HepG2 (cell line): ENCODE data around the gene NOP9. TPM values are rescaled to one million over a fixed set of nuclear protein-coding genes. Genes with fewer than 3 reads are reported as not detected.

ENCODE experiments used
- CEBPB ChIP-seq: IDR thresholded peaks from 2 replicates; pipeline ENCODE4 v1.6.1; 2011; ENCODE audit warnings: low read depth, low read length, improper control_type of control experiment, borderline replicate concordance
- GATA4 ChIP-seq: sonication (generic); IDR thresholded peaks from 2 replicates; pipeline ENCODE4 v1.6.1; 2016; ENCODE audit warnings: antibody characterized with exemption, low read depth, borderline replicate concordance
- IRF9 ChIP-seq: sonication (generic); formaldehyde crosslinking; IDR thresholded peaks from 2 replicates; pipeline ENCODE4 v1.8.0; 2022; ENCODE audit warnings: missing genetic modification reagents, mild to moderate bottlenecking, borderline replicate concordance
- KDM6A ChIP-seq: IDR thresholded peaks from 2 replicates; pipeline ENCODE4 v1.6.1; 2016; ENCODE audit warnings: low read depth
- NCOR1 ChIP-seq: fragments of 200-600 bp; sonication (generic); IDR thresholded peaks from 2 replicates; pipeline ENCODE4 v1.7.0; 2017; ENCODE audit warnings: antibody characterized with exemption, low read length, borderline replicate concordance
- NFKBIZ ChIP-seq: IDR thresholded peaks from 2 replicates; pipeline ENCODE4 v1.6.1; 2018; ENCODE audit warnings: missing genetic modification reagents, missing compliant biosample characterization
- NRL ChIP-seq: sonication (generic); formaldehyde crosslinking; IDR thresholded peaks from 2 replicates; pipeline ENCODE4 v1.5.0; 2020; ENCODE audit warnings: missing genetic modification reagents, mild to moderate bottlenecking, moderate library complexity, borderline replicate concordance
- RFXAP ChIP-seq: sonication (generic); formaldehyde crosslinking; IDR thresholded peaks from 2 replicates; pipeline ENCODE4 v1.4.0; 2020; ENCODE audit warnings: missing genetic modification reagents, borderline replicate concordance
- SP1 ChIP-seq, 2 experiments: fragments of 450-650 bp in 1 of 2; sonication (generic) in 1 of 2; formaldehyde crosslinking in 1 of 2; IDR thresholded peaks; 2 replicates each; pipeline versions ENCODE4 v1.4.0 to v1.6.1; 2016 to 2020; ENCODE audit warnings: missing genetic modification reagents in 1 of 2
- SPEN ChIP-seq: sonication (generic); formaldehyde crosslinking; IDR thresholded peaks from 2 replicates; pipeline ENCODE4 v1.5.1; 2020; ENCODE audit warnings: low read depth, mild to moderate bottlenecking, missing genetic modification reagents
- SRF ChIP-seq: IDR thresholded peaks from 2 replicates; pipeline ENCODE4 v1.6.1; 2011; ENCODE audit warnings: mild to moderate bottlenecking, low read depth, low read length, moderate library complexity
- TBP ChIP-seq: sonication (generic); formaldehyde crosslinking; IDR thresholded peaks from 2 replicates; pipeline ENCODE4 v1.5.0; 2020; ENCODE audit warnings: missing genetic modification reagents
- THYN1 ChIP-seq: sonication (generic); formaldehyde crosslinking; IDR thresholded peaks from 2 replicates; pipeline ENCODE4 v1.8.1; 2023; ENCODE audit warnings: low read depth, mild to moderate bottlenecking, moderate library complexity, missing genetic modification reagents, borderline replicate concordance
- TSC22D2 ChIP-seq: sonication (generic); formaldehyde crosslinking; IDR thresholded peaks from 2 replicates; pipeline ENCODE4 v1.5.1; 2020; ENCODE audit warnings: missing genetic modification reagents, mild to moderate bottlenecking, borderline replicate concordance
- YY1 ChIP-seq: IDR thresholded peaks from 2 replicates; pipeline ENCODE4 v1.6.1; 2011; ENCODE audit warnings: low read length, low read depth, moderate library complexity, mild to moderate bottlenecking; ENCODE audit not compliant: insufficient read depth, insufficient replicate concordance
- ZBTB7A ChIP-seq: sonication (generic); formaldehyde crosslinking; IDR thresholded peaks from 2 replicates; pipeline ENCODE4 v1.8.0; 2022; ENCODE audit warnings: mild to moderate bottlenecking, missing genetic modification reagents
- ZEB1 ChIP-seq: IDR thresholded peaks from 2 replicates; pipeline ENCODE4 v1.6.1; 2012; ENCODE audit warnings: mild to moderate bottlenecking, low read depth, inconsistent platforms; ENCODE audit not compliant: insufficient replicate concordance
- ZNF292 ChIP-seq: sonication (generic); formaldehyde crosslinking; IDR thresholded peaks from 2 replicates; pipeline ENCODE4 v1.8.1; 2022; ENCODE audit warnings: mild to moderate bottlenecking, low read depth, missing genetic modification reagents, borderline replicate concordance
- ZNF329 ChIP-seq: sonication (generic); formaldehyde crosslinking; IDR thresholded peaks from 2 replicates; pipeline ENCODE4 v1.9.0; 2021; ENCODE audit warnings: low read depth, mild to moderate bottlenecking, missing genetic modification reagents
- ZNF367 ChIP-seq: sonication (generic); formaldehyde crosslinking; IDR thresholded peaks from 2 replicates; pipeline ENCODE4 v1.4.0; 2020; ENCODE audit warnings: missing genetic modification reagents, borderline replicate concordance
- ZNF44 ChIP-seq: sonication (generic); formaldehyde crosslinking; IDR thresholded peaks from 2 replicates; pipeline ENCODE4 v1.5.1; 2020; ENCODE audit warnings: mild to moderate bottlenecking, missing genetic modification reagents
- ZNF644 ChIP-seq: IDR thresholded peaks from 2 replicates; pipeline ENCODE4 v1.6.1; 2016; ENCODE audit warnings: low read depth
- polyA plus RNA-seq, 8 experiments: library from polyadenylated mRNA; depleted of rRNA in 3 of 8; stranded (reverse) in 7 of 8; unstranded in 1 of 8; fragments of >200 nt; fragmentation: Illumina TruSeq in 4 of 8; extraction: Trizol in 4 of 8; gene quantifications; 2 replicates each; pipeline versions ENCODE4 v1.2.1 to v1.2.3, GENCODE V29; 2011 to 2016; ENCODE audit warnings: low read depth in 4 of 8, missing spikeins in 1 of 8, mixed read lengths in 1 of 8; ENCODE audit not compliant: insufficient read depth in 1 of 8
- total RNA-seq, 5 experiments: library from RNA; depleted of rRNA; stranded (reverse); fragments of >200 nt; fragmentation: Illumina TruSeq; extraction: Trizol; gene quantifications; 2 replicates each; pipeline ENCODE4 v1.2.3, GENCODE V29; 2016; ENCODE audit warnings: low read depth in 1 of 5
- TF ChIP-seq, protein P1 (sequence below): sonication (generic); formaldehyde crosslinking; IDR thresholded peaks from 2 replicates; pipeline ENCODE4 v1.4.0; 2020; ENCODE audit warnings: missing genetic modification reagents, borderline replicate concordance
- TF ChIP-seq, protein P2 (sequence below): sonication (generic); formaldehyde crosslinking; conservative IDR thresholded peaks from 2 replicates; pipeline ENCODE4 v1.8.1; 2023; ENCODE audit warnings: missing genetic modification reagents

Gene NOP9
- total and polyA plus RNA-seq, 2 of the 13 experiments (the other 11 are each of a cell fraction or from before 2014, with no cell fraction given) = 24.5 to 61.6 TPM

- TF ChIP-seq, protein P1, sequence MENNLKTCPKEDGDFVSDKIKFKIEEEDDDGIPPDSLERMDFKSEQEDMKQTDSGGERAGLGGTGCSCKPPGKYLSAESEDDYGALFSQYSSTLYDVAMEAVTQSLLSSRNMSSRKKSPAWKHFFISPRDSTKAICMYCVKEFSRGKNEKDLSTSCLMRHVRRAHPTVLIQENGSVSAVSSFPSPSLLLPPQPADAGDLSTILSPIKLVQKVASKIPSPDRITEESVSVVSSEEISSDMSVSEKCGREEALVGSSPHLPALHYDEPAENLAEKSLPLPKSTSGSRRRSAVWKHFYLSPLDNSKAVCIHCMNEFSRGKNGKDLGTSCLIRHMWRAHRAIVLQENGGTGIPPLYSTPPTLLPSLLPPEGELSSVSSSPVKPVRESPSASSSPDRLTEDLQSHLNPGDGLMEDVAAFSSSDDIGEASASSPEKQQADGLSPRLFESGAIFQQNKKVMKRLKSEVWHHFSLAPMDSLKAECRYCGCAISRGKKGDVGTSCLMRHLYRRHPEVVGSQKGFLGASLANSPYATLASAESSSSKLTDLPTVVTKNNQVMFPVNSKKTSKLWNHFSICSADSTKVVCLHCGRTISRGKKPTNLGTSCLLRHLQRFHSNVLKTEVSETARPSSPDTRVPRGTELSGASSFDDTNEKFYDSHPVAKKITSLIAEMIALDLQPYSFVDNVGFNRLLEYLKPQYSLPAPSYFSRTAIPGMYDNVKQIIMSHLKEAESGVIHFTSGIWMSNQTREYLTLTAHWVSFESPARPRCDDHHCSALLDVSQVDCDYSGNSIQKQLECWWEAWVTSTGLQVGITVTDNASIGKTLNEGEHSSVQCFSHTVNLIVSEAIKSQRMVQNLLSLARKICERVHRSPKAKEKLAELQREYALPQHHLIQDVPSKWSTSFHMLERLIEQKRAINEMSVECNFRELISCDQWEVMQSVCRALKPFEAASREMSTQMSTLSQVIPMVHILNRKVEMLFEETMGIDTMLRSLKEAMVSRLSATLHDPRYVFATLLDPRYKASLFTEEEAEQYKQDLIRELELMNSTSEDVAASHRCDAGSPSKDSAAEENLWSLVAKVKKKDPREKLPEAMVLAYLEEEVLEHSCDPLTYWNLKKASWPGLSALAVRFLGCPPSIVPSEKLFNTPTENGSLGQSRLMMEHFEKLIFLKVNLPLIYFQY (CRISPR knock-in tag) = peak; percentile 95
- TF ChIP-seq GATA4 (no peak), ZNF367 (no peak), ZNF292 (CRISPR knock-in tag) (peak; percentile 52), RFXAP (CRISPR knock-in tag) (0 out of 2 replicates have a peak, but pooled peaks have one; percentile 25), NRL (CRISPR knock-in tag) (peak; percentile 0; the same call in 1 of the 2 replicates), TSC22D2 (CRISPR knock-in tag) (peak; percentile 11; the same call in 1 of the 2 replicates), THYN1 (CRISPR knock-in tag) (peak; percentile 91; the same call in 1 of the 2 replicates), TBP (no peak), SP1 (IDR thresholded peaks at IDR 0.05) (no peak), SP1 (CRISPR knock-in tag; IDR thresholded peaks at IDR 0.05) (no peak), NCOR1 (0 out of 2 replicates have a peak, but pooled peaks have one; percentile 28), CEBPB (peak; percentile 63; the same call in 1 of the 2 replicates), ZNF644 (CRISPR knock-in tag) (0 out of 2 replicates have a peak, but pooled peaks have one; percentile 8), ZNF44 (CRISPR knock-in tag) (0 out of 2 replicates have a peak, but pooled peaks have one; percentile 31), SRF (peak; percentile 17; the same call in 1 of the 2 replicates), IRF9 (CRISPR knock-in tag) (peak; percentile 40; the same call in 1 of the 2 replicates), KDM6A (CRISPR knock-in tag) (0 out of 2 replicates have a peak, but pooled peaks have one; percentile 13), ZNF329 (0 out of 2 replicates have a peak, but pooled peaks have one; percentile 71), NFKBIZ (peak; percentile 9; the same call in 1 of the 2 replicates), ZBTB7A (CRISPR knock-in tag) (no peak), ZEB1 (no peak), YY1 (peak; percentile 62), SPEN (CRISPR knock-in tag) (0 out of 2 replicates have a peak, but pooled peaks have one; percentile 18)
- TF ChIP-seq, protein P2, sequence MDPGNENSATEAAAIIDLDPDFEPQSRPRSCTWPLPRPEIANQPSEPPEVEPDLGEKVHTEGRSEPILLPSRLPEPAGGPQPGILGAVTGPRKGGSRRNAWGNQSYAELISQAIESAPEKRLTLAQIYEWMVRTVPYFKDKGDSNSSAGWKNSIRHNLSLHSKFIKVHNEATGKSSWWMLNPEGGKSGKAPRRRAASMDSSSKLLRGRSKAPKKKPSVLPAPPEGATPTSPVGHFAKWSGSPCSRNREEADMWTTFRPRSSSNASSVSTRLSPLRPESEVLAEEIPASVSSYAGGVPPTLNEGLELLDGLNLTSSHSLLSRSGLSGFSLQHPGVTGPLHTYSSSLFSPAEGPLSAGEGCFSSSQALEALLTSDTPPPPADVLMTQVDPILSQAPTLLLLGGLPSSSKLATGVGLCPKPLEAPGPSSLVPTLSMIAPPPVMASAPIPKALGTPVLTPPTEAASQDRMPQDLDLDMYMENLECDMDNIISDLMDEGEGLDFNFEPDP = no peak
Measured at GRCh38 chr14:24315243-24315806, 15.7 kb downstream of the NOP9 start (continued).
